Dedifferentiated amniotic fluid mesenchymal stem cell (primary cell): ENCODE measurements around the gene HECTD1.
A peak's percentile ranks its signal among the peaks of the same experiment; 100 is the strongest.
"Not testable (repeated sequence)": the region's sequence is repeated elsewhere in the genome, so short reads cannot be mapped to it uniquely, and the experiment has no call there.

Experiments used
- DNase-seq: peaks from one replicate; pipeline ENCODE4 v3.0.0-alpha.2; 2016; ENCODE audit errors: extremely low spot score

The HECTD1 gene

DNA sequence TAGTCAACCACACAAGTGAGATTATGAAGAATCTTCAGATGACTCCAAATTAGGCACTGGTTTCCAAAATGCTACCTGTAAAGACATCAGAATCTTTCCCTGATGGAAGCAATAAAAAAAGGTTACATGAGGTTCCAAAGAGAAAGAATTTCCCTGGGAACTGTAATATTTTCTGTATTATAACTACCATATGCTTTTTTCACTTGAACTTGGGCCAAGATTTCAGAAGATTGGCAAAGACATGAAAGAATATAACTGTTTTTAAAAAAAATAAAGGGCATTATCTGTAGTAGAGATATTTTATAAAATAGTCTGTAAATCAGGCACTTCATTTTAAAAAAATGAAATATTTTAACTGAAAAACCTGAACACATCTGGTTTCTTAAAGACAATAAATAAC is 12.9 kb downstream of the HECTD1 start:
- peak; percentile 52 for DNase-seq

DNA sequence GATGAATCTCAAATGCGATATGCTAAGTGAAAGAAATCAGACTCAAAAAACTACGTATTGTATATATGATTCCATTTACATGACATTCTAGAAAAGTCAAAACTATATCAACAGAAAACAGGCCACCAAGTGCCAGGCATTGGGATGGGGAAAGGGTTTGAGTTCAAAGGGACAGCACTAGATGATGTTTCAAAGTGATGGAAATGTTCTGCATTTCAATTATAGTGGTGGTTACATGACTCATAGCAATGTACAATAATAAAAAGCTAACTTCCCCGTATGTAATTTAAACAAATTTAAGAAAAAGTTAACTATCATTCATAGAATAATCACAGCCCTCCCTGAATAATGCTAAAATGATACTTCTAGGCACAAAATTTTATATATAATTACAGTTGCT is 13.5 kb downstream of the HECTD1 start:
- DNase-seq = peak; percentile 15

DNA sequence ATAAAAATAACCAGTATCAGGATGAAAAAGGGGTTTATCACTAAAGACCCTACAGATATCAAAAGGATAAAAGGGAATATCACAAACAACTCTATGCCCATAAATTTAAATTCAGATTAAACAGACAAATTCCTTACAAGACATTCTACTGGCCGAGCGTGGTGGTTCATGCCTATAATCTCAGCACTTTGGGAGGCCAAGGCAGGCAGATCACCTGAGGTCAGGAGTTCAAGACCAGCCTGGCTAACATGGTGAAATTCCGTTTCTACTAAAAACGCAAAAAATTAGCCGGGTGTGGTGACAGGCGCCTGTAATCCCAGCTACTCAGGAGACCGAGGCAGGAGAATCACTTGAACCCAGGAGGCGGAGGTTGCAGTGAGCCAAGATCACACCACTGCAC is 15.0 kb downstream of the HECTD1 start:
- DNase-seq = not testable (repeated sequence)

DNA sequence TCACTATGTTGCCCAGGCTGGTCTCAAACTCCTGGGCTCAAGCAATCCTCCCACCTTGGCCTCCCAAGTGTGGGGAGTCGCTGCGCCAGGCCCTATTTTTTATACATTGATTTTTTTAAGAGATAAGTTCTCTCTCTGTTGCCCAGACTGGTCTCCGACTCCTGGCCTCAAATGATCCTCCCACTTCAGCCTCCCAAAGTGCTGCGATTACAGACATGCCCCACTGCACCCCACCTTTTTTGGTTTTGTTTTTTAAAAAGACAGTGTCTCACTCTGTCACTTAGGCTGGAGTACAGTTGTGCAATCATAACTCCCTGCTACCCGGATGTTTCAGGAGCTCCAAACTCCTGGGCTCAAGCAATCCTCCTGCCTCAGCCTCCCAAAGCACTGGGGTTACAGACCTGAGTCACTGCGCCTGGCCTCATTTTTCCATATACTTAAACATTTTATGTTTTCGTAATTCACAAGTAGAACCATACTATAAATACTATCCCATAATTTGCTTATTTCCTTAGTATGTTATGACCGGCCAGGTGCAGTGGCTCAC is 16.8 kb downstream of the HECTD1 start:
- DNase-seq = no peak

DNA sequence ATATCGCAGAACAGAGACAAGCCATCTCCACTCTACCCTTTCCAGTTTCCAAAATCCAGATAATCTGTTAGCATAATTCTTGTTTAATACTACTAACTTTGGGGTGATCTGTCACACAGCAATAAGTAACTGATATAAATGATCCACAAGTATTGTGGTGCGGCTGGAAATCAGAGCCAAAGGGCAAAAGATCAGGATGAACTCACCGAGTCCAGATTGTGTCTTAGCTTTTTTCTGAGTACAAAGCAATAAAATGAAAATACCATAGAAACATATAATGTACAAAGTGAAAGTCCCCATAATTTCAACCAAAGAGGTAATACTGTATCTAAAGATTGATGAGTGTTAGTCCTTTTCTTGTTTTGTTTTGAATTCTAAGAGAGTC is 17.4 kb downstream of the HECTD1 start:
- DNase-seq = no peak

DNA sequence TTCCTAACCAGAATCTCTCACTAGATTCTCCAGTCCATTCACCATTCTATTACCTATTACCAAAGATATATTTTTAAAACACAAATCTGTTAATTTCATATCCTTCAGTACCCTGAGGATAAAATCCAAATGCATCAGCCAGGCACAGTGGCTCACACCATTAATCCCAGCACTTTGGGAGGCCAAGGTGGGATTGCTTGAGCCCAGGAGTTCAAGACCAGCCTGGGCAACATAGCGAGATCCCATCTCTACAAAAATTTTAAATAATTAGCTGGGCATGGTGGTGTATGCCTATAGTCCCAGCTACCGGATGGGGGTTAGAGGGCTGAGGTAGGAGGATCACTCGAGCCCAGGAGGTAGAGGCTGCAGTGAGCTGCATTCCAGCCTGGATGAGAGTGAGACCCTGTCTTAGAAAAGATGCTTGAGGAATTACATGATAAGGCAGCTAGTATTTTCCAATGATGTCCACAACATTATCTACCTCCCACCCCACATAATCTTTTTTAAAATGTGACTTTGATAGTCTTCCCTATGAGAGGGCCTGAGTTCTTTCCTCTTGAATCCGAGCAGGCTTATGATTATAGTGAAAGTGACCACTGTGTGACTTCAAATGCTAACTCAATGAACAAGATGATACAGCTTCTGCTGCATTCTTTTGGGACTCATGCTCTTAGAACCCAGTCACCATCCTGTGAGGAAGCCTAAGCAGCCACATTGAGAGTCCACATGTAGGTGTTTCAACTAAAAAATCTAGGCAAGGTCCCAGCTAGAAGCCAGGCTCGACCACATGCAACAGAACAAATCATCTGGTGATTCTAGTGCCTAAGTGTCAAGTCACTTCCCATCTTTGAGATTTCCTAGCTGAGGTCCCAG is 18.0 kb downstream of the HECTD1 start:
- no peak for DNase-seq

DNA sequence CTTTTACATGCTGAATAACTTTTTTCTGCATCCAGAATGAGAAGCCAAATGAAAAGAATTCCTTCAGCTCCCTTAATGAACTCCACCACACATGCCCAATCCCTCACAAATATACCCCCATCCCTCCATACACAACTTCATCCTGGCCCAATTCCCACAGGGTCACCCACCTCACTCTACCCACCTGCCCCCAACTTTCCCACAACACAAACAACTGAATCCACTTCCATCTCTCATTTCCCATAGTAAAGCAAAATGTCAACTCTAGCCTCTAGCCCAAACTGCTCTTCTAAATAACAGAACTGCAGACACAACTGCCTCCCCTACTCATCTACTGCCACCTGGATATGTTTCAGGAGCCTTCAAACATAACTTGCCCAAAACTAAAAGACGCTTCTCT is 18.8 kb downstream of the HECTD1 start:
- DNase-seq = no peak

DNA sequence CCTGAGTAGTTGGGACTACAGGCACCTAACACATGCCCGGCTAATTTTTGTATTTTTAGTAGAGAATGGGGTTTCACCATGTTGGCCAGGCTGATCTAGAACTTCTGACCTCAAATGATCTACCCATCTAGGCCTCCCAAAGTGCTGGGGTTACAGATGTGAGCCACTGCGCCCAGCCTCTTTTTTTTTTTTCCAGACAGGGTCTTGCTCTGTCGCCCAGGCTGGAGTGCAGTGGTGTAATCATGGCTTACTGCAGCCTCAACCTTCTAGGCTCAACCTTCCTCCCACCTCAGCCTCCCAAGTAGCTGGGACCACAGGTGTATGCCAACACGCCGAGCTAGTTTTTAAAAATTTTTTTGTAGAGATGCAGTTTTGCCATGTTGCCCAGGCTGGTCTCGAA is 25.6 kb downstream of the HECTD1 start:
- not testable (repeated sequence) for DNase-seq

DNA sequence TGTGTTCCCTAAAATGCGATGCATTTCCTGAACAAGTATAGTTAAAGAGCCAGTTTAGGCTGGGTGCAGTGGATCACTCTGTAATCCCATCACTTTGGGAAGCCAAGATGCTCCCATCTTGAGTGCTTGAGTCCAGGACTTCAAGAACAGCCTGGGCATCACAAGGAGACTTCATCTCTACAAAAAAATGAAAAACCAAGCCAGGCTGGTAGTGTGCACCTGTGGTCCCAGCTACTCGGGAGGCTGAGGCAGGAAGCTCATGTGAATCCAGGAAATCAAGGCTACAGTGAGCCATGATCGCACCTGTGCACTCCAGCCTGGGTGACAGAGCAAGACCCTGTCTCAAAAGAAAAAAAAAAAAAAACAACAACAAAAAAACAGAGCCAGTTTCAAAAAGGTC is 26.3 kb downstream of the HECTD1 start:
- no peak for DNase-seq

DNA sequence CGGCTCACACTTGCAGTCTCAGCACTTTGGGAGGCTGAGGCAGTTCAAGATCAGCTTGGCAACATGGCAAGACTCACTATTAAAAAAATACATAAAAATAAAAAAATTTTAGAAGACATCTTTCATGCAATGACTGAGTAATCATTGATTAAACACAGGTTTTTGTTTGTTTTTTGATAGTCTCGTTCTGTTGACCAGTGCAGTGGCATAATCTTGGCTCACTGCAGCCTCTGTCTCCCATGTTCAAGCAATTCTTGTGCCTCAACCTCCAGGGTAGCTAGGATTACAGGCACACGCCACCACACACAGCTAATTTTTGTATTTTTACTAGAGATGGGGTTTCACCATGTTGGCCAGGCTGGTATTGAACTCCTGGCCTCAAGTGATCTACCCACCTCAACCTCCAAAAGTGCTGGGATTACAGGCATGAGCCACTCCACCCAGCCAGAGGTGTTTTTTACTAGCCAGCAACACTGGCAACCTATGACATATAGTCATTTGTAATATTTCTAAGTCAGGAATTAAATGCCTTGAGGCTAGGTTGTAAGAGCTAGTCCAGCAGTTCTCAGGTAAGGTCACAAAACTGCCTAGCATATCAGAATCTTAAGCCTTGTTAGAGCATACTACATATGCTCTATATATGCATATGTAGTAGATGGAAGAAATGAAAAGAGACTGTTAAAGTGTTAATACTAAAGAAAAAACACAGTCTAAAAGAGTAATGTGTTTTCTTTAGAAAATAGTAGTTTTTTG is 27.1 kb downstream of the HECTD1 start:
- DNase-seq = no peak

DNA sequence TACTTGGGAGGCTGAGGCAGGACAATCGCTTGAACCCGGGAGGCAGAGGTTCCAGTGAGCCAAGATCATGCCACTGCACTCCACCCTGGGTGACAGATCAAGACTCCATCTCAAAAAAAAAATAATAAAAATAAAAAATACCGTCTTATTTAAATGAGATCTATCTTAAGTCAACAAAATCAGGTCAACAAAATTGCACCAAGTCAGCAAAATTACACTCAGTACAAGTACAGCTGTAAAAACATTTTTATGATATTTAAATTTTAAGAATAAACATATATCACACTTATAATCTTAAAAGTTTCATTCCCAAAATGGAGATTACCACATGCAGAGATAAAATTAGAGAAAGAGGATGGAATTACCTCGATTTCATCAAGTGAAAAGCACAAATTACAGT is 33.2 kb downstream of the HECTD1 start:
- DNase-seq = no peak

DNA sequence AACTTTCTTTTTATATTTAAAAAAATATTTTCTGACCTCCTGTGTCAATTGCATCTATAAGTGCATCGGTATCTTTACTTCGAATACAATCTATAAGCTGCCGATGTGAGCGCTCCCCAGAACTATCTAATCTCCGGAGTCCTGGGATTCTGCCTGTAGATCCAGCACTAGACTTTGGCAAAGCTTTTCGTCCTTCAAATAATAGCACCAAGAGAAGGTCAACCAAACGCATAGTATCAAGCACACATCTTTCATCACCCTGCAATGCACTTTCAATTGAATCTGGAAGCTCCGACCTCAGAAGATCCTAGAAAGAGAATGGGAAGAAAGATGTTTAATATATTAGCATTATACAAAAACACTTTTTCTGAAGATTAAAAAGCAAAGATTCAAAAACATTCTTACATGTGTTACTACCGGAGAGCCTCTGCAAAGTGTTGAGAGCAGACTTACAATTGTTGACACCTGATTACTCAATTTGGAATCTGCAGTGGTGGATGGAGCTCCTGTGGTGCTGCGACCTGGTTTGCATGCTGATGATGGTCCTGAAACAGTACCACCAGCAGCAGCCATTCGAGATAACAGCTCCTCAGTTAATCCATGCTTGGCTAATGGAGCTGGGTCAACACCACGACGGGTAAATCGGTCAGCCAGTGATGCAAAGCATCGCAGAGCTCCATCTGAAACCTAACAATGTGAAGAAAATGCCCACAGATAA is 34.3 kb downstream of the HECTD1 start:
- no peak for DNase-seq

DNA sequence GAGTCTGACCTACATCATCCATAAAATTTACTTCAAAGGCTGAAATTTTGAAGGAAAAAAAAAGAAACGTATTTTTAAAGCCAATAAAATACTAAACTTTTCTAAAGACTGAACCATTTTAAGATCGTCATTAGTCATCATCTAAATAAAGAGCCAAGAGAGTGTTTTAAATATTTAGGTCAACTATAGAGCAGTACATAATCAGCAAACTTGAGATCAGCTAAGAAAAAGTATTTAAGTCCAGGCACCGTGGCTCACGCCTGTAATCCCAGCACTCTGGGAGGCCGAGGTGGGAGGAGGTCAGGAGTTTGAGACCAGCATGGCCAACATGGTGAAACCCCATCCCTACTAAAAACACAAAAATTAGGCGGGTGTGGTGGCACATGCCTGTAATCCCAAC is 35.5 kb downstream of the HECTD1 start:
- DNase-seq = peak; percentile 18

DNA sequence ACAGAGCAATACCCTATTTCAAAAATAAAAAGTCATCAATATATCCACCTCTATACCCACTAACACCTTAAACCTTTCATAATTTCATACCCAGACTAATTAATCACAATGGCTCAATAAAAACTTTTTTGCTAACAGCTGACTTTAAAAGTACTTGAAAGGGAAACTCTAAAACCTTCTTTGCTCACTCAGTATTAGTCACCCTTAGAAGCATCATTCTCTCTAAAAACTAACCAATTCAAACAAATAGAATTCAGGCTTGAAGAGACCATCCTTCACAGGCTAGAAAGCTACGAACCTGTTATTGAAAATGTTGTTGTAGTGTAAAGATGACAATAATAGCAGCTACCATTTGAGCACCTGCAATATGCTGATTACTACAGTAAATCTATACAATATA is 37.2 kb downstream of the HECTD1 start:
- DNase-seq = no peak

DNA sequence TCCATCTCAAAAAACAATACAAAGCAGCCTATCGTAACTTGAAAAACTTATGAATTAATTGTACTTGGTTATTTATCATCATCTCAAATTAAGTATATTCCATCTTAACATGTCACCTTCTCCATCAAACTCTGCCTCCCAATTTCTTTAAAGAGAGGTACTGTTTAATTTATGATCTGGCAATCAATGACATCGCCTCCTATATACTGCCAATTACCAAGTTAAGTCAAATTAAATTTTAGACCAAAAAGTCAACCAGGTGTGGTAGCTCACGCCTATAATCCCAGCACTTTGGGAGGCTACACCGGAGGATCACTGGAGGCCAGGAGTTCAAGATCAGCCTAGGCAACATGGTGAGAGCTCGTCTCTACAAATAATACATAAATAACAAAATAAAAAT is 37.7 kb downstream of the HECTD1 start:
- DNase-seq = no peak

DNA sequence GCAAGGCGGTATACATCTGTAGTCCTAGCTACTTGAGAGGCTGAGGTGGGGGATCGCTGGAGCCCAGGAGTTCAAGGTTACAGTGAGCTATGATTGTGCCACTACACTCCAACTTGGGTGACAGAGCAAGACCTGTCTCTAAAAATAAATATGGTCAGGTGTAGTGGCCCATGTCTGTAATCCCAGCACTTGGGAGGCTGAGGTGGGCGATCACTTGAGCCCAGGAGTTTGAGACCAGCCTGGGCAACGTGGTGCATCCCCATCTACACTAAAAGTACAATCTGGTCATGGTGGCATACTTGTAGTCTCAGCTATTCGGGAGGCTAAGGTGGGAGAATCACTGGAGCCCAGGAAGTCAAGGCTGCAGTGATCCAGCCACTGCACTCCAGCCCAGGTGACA is 40.6 kb downstream of the HECTD1 start:
- no peak for DNase-seq

DNA sequence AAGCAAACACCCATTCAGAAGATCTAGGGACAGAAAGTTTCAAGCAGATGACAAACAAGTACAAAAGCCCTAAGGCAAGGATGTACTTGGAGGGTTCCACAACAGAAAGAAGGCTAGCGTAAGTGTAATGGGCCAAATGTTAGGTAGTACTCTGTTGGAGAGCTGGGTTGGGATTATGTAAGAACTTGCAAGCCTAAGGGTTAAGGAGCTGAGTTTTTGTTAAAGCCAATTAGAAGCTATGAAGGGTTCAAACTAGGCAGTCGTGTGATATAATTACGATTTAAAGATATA is 41.4 kb downstream of the HECTD1 start:
- no peak for DNase-seq

DNA sequence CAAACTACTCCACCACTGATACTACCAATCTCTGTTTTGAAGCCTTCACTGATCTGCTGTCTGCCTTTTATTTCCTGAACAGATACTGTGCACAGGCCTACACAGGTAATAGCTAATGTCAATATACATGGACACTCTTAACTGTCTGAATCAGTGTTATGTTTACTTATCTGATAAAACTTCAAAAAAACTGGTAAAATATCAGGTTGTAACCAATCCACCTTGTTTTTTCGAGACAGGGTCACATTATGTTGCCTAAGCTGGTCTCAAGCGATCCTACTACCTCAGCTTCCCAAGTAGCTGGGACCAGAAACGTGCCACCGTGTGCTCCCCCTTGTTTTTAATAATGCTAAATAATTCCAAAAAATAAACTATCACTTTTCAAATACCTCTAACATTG is 43.5 kb downstream of the HECTD1 start:
- DNase-seq = no peak

DNA sequence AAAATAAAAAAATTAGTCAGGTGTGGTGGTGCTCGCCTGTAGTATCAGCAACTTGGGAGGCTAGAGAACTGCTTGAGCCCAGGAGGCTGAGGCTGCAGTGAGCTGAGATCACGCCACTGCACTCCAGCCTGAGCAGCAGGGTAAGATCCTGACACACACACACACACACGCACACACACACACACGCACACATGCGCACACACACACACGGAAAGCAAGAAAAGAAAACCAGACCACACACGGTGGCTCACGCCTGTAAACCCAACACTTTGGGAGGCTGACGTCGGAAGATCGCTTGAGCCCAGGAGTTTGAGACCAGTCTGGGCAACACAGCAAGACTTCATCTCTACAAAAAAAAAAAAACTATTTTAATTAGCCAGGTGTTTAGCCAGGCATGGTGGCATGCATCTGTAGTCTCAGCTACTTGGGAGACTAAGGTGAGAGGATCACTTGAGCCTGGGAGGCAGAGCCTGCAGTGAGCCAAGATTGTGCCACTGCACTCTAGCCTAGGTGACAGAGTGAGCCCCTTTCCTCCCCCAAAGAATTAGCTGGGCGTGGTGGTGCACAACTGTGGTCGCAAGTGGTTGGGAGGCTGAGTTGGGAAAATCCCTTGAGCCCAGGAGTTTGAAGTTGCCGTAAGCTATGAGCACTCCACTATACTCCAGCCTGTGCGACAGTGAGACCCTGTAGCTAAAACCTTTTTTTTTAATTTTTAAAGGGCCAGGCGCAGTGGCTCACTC is 44.5 kb downstream of the HECTD1 start:
- DNase-seq = no peak

DNA sequence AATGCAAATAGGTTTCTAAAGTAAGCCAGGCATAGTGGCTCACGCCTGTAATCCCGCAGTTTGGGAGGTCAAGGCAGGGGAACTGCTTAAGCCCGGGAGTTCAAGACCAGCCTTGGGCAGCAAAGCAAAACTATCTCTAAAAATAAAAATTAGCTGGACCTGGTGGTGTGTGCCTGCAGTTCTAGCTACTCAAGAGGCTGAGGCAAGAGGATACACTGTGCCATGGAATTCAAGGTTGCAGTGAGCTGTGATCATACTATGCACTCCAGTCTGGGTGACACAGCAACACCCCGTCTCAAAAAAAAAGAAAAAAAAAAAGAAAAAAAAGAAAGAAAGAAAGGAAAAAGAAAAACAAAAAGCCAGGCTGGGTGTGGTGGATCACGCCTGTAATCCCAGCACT is 46.3 kb downstream of the HECTD1 start:
- no peak for DNase-seq

DNA sequence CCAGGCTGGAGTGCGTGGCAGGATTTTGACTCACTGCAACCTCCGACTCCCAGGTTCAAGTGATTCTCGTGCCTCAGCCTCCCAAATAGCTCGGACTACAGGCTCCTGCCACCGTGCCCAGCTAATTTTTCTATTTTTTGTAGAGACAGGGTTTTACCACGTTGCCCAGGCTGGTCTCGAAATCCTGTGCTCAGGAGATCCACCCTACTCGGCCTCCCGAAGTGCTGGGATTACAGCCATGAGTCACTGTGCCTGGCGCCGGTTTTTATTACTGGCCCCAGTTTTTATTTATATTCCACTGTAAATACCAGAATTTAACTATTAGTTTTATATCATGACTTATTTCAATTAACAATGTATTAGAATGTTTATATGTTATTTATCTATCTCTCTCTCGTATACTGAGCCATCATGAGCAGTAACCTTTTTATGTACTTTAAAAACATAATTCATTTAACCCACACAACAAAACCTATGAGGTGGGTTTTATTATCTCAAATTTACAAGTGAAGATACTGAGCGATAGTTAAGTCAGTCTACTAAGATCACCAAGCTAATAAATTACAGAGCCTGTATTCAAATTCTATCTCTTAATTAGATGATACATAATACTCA is 47.8 kb downstream of the HECTD1 start:
- DNase-seq = no peak
